Stomach smooth muscle (tissue), 2 donors: ENCODE results near the gene COL5A1.
"Not testable (repeated sequence)": the region's sequence is repeated elsewhere in the genome, so short reads cannot be mapped to it uniquely, and the experiment has no call there.

ENCODE experiments used
- H3K27ac ChIP-seq: one replicate; pipeline ENCODE4 v1.7.0; 2013; ENCODE audit warnings: mild to moderate bottlenecking, low read length, inconsistent platforms
- H3K27me3 ChIP-seq, 2 donors: one replicate each; pipeline ENCODE4 v1.7.0; 2013; ENCODE audit warnings: low read length in 2 of 2; ENCODE audit not compliant: insufficient read depth in 2 of 2, control insufficient read depth in 1 of 2
- H3K36me3 ChIP-seq, 2 donors: one replicate each; pipeline ENCODE4 v1.7.0; 2013; ENCODE audit warnings: low read length in 2 of 2; ENCODE audit not compliant: control insufficient read depth in 2 of 2, insufficient read depth in 2 of 2
- H3K4me1 ChIP-seq: one replicate; pipeline ENCODE4 v1.7.0; 2013; ENCODE audit warnings: low read length; ENCODE audit not compliant: control insufficient read depth, insufficient read depth
- H3K4me3 ChIP-seq, 2 donors: one replicate each; pipeline ENCODE4 v1.7.0; 2013; ENCODE audit warnings: low read length in 2 of 2
- H3K9ac ChIP-seq, 2 donors: one replicate each; pipeline ENCODE4 v1.7.0; 2013; ENCODE audit warnings: low read length in 2 of 2, mild to moderate bottlenecking in 1 of 2
- H3K9me3 ChIP-seq, 2 donors: one replicate each; pipeline ENCODE4 v1.7.0; 2013; ENCODE audit warnings: low read length in 2 of 2; ENCODE audit not compliant: control insufficient read depth in 2 of 2
- donor health status: healthy.
- donor health status: Pancreatic carcinoma.

COL5A1 gene

GRCh38 chr9:134712926-134713325, 71.3 kb downstream of the COL5A1 start:
- Histone ChIP-seq H3K27ac (peak overlapping the region; percentile 99), H3K36me3 (peaks cover 7 to 9% of the 10 kb centered on the region in 2 donors), H3K4me1 (peaks cover 69% of the 10 kb centered on the region)

DNA sequence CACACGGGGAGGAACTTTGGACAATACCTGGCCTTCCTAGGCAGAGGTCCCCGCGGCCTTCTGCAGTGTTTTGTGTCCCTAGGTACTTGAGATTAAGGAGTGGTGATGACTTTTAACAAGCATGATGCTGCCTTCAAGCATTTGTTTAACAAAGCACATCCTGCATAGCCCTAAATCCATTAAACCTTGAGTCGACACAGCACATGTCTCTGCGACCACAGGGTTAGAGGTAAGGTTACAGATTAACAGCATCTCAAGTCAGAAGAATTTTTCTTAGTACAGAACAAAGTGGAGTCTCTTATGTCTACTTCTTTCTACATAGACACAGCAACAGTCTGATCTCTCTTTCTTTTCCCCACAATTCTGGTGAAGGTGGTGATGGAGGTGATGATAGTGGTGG, 73.9 kb downstream of the COL5A1 start:
- H3K27me3 ChIP-seq, H3K4me3 ChIP-seq, H3K9ac ChIP-seq, H3K27ac ChIP-seq, H3K9me3 ChIP-seq: not testable (repeated sequence)
- Histone ChIP-seq H3K4me1 (peaks cover 62% of the 10 kb centered on the region), H3K36me3 (peaks cover 11 to 13% of the 10 kb centered on the region in 2 donors)

More at GRCh38 chr9:134712926-134713325, 71.3 kb downstream of the COL5A1 start:
- Histone ChIP-seq H3K27me3 (no peaks in the 10 kb centered on the region), H3K9me3 (no peaks in the 10 kb centered on the region), H3K4me3 (peak overlapping the region in 1 of 2 donors; percentile 47), H3K9ac (peak overlapping the region; percentile 21 to 27)

- Histone ChIP-seq H3K27ac (peak overlapping the region; percentile 80), H3K36me3 (peaks cover 11 to 13% of the 10 kb centered on the region in 2 donors), H3K9me3 (no peaks in the 10 kb centered on the region)
These were observed 74.5 kb downstream of the COL5A1 start for GRCh38 chr9:134716067-134716466.

DNA sequence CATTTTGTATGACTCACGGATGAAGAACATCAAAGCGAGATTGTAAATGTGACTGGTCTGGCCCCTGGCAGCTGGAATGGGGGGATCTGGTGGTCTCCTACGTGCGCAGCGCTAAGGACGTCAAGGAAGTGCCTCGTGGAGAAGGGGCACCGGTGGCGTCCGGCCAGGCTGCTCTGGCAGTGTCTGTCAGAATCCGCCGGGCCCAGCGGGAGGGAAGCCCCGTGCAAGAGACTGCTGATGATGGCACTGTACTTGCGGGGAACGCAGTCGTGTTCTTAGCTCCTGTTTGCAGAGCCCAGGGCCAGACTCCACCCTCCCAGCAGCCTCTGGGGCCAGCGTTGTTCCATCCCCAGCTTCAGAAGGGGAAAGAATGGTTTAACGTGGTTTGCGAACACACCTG, 75.5 kb downstream of the COL5A1 start:
- Histone ChIP-seq H3K9ac (peak overlapping the region in 1 of 2 donors; percentile 18), H3K36me3 (peaks cover 11 to 13% of the 10 kb centered on the region in 2 donors), H3K27me3 (no peaks in the 10 kb centered on the region), H3K27ac (peak overlapping the region; percentile 80), H3K4me1 (peaks cover 57% of the 10 kb centered on the region), H3K9me3 (no peaks in the 10 kb centered on the region), H3K4me3 (no peak overlapping the region)

More at GRCh38 chr9:134716067-134716466, 74.5 kb downstream of the COL5A1 start:
- no peak overlapping the region for H3K4me3 ChIP-seq
- no peak overlapping the region for H3K9ac ChIP-seq
- peaks cover 58% of the 10 kb centered on the region for H3K4me1 ChIP-seq
- H3K27me3 ChIP-seq = no peaks in the 10 kb centered on the region

GRCh38 chr9:134717924-134718645, 76.5 kb downstream of the COL5A1 start:
- H3K4me3 ChIP-seq = no peak overlapping the region
- peak overlapping the region; percentile 80 for H3K27ac ChIP-seq
- peaks cover 55% of the 10 kb centered on the region for H3K4me1 ChIP-seq
- H3K36me3 ChIP-seq = peaks cover 11 to 13% of the 10 kb centered on the region in 2 donors
- H3K27me3 ChIP-seq = no peaks in the 10 kb centered on the region
- H3K9me3 ChIP-seq = no peaks in the 10 kb centered on the region
- H3K9ac ChIP-seq = no peak overlapping the region

GRCh38 chr9:134719331-134719730, 77.7 kb downstream of the COL5A1 start:
- H3K9ac ChIP-seq = no peak overlapping the region
- peaks cover 54% of the 10 kb centered on the region for H3K4me1 ChIP-seq
- H3K27me3 ChIP-seq = no peaks in the 10 kb centered on the region
- no peak overlapping the region for H3K27ac ChIP-seq
- no peak overlapping the region for H3K4me3 ChIP-seq
- H3K36me3 ChIP-seq = peaks cover 10 to 11% of the 10 kb centered on the region in 2 donors
- no peaks in the 10 kb centered on the region for H3K9me3 ChIP-seq

GRCh38 chr9:134720136-134720753, 78.6 kb downstream of the COL5A1 start:
- Histone ChIP-seq H3K4me1 (peaks cover 63% of the 10 kb centered on the region), H3K27me3 (no peaks in the 10 kb centered on the region), H3K9ac (no peak overlapping the region), H3K36me3 (peaks cover 10 to 16% of the 10 kb centered on the region in 2 donors), H3K4me3 (no peak overlapping the region), H3K9me3 (no peaks in the 10 kb centered on the region), H3K27ac (peak overlapping the region; percentile 11)

DNA sequence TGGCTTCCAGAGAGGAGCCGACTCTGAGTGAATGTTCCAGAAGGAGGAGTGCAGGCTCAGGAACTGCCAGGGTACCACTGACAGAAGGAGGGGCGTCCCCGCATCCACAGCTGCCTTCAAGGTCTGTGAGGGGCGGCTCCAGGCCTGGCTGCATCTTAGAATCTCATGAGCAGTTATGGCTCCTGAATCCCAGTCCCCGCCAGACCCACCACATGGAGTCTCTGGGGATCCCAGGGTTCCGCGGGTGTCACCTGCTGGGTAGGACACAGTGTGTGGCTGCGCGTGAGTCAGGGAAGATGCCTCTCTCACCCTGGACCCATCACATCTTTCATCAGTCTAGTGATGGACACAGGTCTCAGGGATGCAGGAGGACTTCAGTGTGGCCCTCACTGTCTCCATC, 79.2 kb downstream of the COL5A1 start:
- Histone ChIP-seq H3K4me1 (peaks cover 64% of the 10 kb centered on the region), H3K36me3 (peaks cover 9 to 14% of the 10 kb centered on the region in 2 donors), H3K27ac (peak overlapping the region; percentile 11), H3K9me3 (no peaks in the 10 kb centered on the region), H3K4me3 (no peak overlapping the region), H3K27me3 (no peaks in the 10 kb centered on the region), H3K9ac (peak overlapping the region in 1 of 2 donors; percentile 5)

- no peaks in the 10 kb centered on the region for H3K27me3 ChIP-seq
- H3K4me3 ChIP-seq = no peak overlapping the region
- no peaks in the 10 kb centered on the region for H3K9me3 ChIP-seq
- H3K27ac ChIP-seq = no peak overlapping the region
- H3K36me3 ChIP-seq = peaks cover 4 to 11% of the 10 kb centered on the region in 2 donors
- H3K9ac ChIP-seq = no peak overlapping the region
- H3K4me1 ChIP-seq = peaks cover 64% of the 10 kb centered on the region
These were observed 79.7 kb downstream of the COL5A1 start for GRCh38 chr9:134721344-134721743.

DNA sequence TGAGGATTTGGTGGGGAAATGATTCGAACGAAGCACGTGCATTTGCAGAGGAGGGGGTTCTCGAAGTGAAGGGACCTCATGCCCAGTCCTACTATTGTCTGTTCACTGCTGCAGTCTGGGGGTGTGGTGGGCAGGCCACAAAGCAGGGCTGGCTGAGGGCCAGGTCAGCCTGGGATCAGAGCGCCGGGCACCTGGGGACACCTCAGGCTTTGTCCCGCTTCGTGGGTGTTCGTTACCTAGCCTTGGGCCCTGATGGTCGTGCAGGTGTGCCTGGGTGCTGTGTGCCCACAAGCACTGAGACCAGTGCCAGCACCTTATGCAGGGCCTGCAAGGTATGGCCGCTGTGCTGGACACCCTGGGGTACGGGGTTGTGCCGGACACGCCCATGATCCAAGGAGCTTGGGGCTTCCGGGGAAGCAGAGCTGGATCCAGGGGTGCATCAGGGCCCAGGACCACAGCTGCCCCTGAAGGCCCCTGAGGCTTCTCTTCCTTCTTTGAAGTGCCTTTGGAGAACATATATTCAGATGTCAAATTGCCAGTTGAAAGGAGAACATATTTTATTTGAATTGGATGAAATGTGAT, 80.6 kb downstream of the COL5A1 start:
- H3K4me3 ChIP-seq = no peak overlapping the region
- H3K4me1 ChIP-seq = peaks cover 61% of the 10 kb centered on the region
- H3K9me3 ChIP-seq = no peaks in the 10 kb centered on the region
- H3K9ac ChIP-seq = no peak overlapping the region
- H3K27me3 ChIP-seq = no peaks in the 10 kb centered on the region
- H3K36me3 ChIP-seq = peaks cover 4 to 9% of the 10 kb centered on the region in 2 donors
- H3K27ac ChIP-seq = peak overlapping the region; percentile 18
